Gastrocnemius medialis (tissue), 4 donors: ENCODE data around the gene VDR. TPM values are rescaled to one million over a fixed set of nuclear protein-coding genes. Genes with fewer than 3 reads are reported as not detected.

Source experiments
- ATAC-seq, 2 donors: fragments of 150-250 bp; one replicate each; pipeline ENCODE4 v1.9.1; 2016
- DNase-seq, 2 donors: peaks; one replicate each; pipeline ENCODE4 v3.0.0-alpha.2; 2019
- H3K27ac ChIP-seq, 4 donors: fragments of 200-600 bp; sonication (generic); 1 replicate in 1 of 4; 2 replicates in 3 of 4; pipeline ENCODE4 v1.5.1; 2016 to 2018; ENCODE audit warnings: mild to moderate bottlenecking in 2 of 4, moderate library complexity in 1 of 4
- H3K27me3 ChIP-seq, 3 donors: fragments of 200-600 bp; sonication (generic) in 2 of 3; 1 replicate in 1 of 3; 2 replicates in 2 of 3; pipeline versions ENCODE4 v1.5.1 to v1.6.0; 2016 to 2019; ENCODE audit warnings: mild to moderate bottlenecking in 1 of 3, moderate library complexity in 1 of 3
- H3K36me3 ChIP-seq, 2 donors: fragments of 200-600 bp; sonication (generic) in 1 of 2; one replicate each; pipeline ENCODE4 v1.5.1; 2017 to 2018
- H3K4me1 ChIP-seq, 2 donors: fragments of 200-600 bp; sonication (generic) in 1 of 2; one replicate each; pipeline ENCODE4 v1.5.1; 2016 to 2017; ENCODE audit warnings: mild to moderate bottlenecking in 2 of 2
- H3K4me3 ChIP-seq, 4 donors: fragments of 200-600 bp; sonication (generic) in 3 of 4; 1 replicate in 1 of 4; 2 replicates in 3 of 4; pipeline ENCODE4 v1.5.1; 2016 to 2019; ENCODE audit warnings: mild to moderate bottlenecking in 2 of 4
- H3K9me3 ChIP-seq, 3 donors: fragments of 200-600 bp; sonication (generic) in 2 of 3; 1 replicate in 1 of 3; 2 replicates in 2 of 3; pipeline ENCODE4 v1.5.1; 2016 to 2019
- POLR2A ChIP-seq, 2 donors: fragments of 450-650 bp; IDR thresholded peaks; one replicate each; pipeline ENCODE4 v1.6.1; 2017; ENCODE audit warnings: antibody characterized with exemption in 2 of 2, mild to moderate bottlenecking in 2 of 2, moderate library complexity in 2 of 2
- in situ Hi-C, 4 donors: fragments of 200-750 bp; cut with MboI; loops; one replicate each; pipeline versions ENCODE4 v1.15.0 to v1.8.0; 2017; ENCODE audit warnings: low sequenced_read_pairs in 4 of 4
- intact Hi-C: fragments of 100-400 bp; cut with DNase I; formaldehyde crosslinking; loops from one replicate; pipeline ENCODE4 v1.15.1; 2023; ENCODE audit warnings: low total_unique reads
- total RNA-seq, 4 donors: library from RNA; depleted of rRNA; stranded (reverse); fragments of >200 nt; gene quantifications; one replicate each; pipeline versions ENCODE4 v1.1.0 to v1.2.3, GENCODE V29; 2016
- TF ChIP-seq, protein P1 (sequence below), 5 experiments: fragments of 450-650 bp in 3 of 5; fragments of 200-600 bp in 2 of 5; sonication (generic) in 2 of 5; IDR thresholded peaks in 4 of 5; conservative IDR thresholded peaks in 1 of 5; 1 replicate in 4 of 5; 2 replicates in 1 of 5; pipeline ENCODE4 v1.5.1; 2016 to 2019; ENCODE audit warnings: antibody characterized with exemption in 5 of 5, mild to moderate bottlenecking in 3 of 5, moderate library complexity in 3 of 5

VDR gene
- total RNA-seq, 4 donors from 2014 or later, result 3.2 to 6.1 (median 4.4) TPM

DNA sequence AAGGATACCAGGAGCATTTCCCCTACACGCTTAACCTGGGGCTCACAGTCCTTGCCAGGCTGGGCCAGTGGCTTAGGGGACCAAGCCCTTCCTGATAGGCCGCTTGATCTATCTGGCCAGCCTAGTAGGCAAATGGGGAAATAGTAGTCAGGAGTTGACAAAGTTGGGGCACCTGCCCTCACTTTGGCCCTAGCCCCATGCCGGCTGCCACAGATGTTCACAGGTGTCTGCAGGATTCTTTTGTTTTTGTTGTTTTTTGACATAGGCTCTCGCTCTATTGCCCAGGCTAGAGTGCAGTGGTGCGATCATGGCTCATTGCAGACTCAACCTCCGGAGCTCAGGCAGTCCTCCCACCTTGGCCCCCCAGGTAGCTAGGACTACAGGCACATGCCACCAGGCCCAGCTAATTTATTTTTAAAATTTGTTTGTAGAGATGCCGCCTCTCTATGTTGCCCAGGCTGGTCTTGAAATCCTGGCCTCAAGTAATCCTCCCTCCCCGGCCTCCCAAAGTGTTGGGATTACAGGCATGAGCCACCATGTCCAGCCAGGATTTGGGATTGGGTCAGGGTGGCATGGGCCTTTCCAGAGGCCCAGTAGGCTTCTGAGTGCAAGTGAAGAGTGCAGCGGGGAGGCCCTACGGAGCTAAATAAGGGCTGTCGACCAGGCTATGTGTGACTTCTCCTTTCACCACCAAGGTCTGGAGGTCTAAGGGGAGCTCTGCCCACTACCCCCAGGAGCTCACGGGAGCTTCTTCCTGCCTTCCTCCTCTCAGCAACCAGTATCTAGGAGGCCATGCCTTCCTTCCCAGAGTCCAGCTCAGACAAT, 69.6 kb downstream of the VDR start:
- DNase-seq (no peak), ATAC-seq (no peak)
- Histone ChIP-seq H3K27ac (no peak overlapping the region), H3K4me3 (no peak overlapping the region), H3K27me3 (no peaks in the 10 kb centered on the region), H3K4me1 (peaks cover 20 to 28% of the 10 kb centered on the region in 2 donors), H3K9me3 (no peaks in the 10 kb centered on the region), H3K36me3 (no peaks in the 10 kb centered on the region)
- in situ Hi-C loops, result loop anchor here (5.0 to 25.0 kb wide), 6 partner anchors 48 to 123 kb away; partner anchors contain the start of gene ENDOU (in 2 of the 4)
- intact Hi-C loops, result no loop called here
- TF ChIP-seq, protein P1, sequence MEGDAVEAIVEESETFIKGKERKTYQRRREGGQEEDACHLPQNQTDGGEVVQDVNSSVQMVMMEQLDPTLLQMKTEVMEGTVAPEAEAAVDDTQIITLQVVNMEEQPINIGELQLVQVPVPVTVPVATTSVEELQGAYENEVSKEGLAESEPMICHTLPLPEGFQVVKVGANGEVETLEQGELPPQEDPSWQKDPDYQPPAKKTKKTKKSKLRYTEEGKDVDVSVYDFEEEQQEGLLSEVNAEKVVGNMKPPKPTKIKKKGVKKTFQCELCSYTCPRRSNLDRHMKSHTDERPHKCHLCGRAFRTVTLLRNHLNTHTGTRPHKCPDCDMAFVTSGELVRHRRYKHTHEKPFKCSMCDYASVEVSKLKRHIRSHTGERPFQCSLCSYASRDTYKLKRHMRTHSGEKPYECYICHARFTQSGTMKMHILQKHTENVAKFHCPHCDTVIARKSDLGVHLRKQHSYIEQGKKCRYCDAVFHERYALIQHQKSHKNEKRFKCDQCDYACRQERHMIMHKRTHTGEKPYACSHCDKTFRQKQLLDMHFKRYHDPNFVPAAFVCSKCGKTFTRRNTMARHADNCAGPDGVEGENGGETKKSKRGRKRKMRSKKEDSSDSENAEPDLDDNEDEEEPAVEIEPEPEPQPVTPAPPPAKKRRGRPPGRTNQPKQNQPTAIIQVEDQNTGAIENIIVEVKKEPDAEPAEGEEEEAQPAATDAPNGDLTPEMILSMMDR (IDR thresholded peaks at IDR 0.05 in 4 of 5, conservative IDR thresholded peaks at IDR 0.05 in 1 of 5), result no peak
- no peak for TF ChIP-seq POLR2A (IDR thresholded peaks at IDR 0.05)

DNA sequence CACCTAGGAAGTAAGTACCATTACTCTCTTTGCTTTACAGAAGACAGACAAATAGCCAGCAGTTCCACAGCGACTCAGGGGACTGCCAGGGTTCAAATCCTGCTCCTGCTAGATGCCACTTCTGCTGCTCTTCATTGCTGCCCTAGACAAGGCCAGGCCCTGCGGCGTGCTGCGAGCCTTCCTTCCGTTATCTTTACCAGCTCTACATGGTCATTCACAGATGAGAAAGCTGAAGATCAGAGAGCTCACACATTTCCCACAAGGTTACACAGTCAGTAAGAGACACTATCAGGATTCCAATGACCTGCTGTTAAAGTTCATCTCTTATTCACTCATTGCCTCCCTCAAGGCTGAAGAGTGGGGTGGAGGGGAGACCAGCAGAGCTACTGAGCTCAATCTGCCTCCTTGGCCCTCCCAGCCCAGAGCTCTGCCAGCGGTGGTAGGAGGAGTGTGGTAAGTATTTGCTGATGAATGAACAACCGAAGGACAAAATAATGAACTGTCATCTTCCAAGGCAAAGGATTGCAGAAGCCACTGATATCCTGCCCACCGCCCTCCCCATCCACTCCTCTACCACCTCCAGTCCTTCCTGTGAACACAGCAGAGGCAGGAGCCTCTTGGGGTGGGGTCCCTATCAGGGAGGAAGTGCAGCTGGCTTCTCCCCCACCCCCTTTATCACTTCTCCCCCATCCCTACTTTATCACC, 70.4 kb downstream of the VDR start:
- intact Hi-C loops (no loop called here), in situ Hi-C loops (loop anchor here in 3 of 4 donors (10.0 to 25.0 kb wide), 3 partner anchors 50 to 120 kb away; partner anchors contain the start of gene ENDOU (in 2 of the 3))
- no peak overlapping the region for H3K27ac ChIP-seq
- peaks cover 24 to 28% of the 10 kb centered on the region in 2 donors for H3K4me1 ChIP-seq
- TF ChIP-seq POLR2A (IDR thresholded peaks at IDR 0.05), result no peak
- TF ChIP-seq, protein P1 (IDR thresholded peaks at IDR 0.05 in 4 of 5, conservative IDR thresholded peaks at IDR 0.05 in 1 of 5), result no peak
- H3K4me3 ChIP-seq, result no peak overlapping the region
- DNase-seq, result no peak
- H3K9me3 ChIP-seq, result no peaks in the 10 kb centered on the region
- no peaks in the 10 kb centered on the region for H3K27me3 ChIP-seq
- ATAC-seq, result no peak
- H3K36me3 ChIP-seq, result no peaks in the 10 kb centered on the region

DNA sequence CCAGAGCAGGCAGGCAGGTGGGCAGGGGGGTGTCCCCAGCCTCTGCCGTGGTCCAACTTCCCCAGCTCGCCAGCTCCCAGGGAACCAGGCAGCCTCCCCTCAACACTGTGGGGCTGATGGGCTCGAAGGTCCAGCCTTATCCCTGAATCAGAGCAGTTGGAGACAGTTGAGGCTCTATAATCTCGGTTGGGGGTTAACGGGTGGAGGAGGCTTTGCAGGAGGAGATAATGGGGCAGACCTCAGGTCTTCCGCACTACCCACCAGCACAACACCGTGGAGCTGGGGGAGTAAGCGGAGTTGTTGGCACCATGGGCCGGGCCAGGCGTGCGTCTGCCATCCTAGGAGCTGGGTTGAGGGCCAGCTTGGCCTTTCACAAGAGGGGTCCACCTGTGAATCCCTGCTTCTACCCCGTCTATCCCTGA, 71.2 kb downstream of the VDR start:
- in situ Hi-C loops, result loop anchor here in 3 of 4 donors (10.0 to 25.0 kb wide), 3 partner anchors 49 to 119 kb away; partner anchors contain the start of gene ENDOU (in 2 of the 3)

DNA sequence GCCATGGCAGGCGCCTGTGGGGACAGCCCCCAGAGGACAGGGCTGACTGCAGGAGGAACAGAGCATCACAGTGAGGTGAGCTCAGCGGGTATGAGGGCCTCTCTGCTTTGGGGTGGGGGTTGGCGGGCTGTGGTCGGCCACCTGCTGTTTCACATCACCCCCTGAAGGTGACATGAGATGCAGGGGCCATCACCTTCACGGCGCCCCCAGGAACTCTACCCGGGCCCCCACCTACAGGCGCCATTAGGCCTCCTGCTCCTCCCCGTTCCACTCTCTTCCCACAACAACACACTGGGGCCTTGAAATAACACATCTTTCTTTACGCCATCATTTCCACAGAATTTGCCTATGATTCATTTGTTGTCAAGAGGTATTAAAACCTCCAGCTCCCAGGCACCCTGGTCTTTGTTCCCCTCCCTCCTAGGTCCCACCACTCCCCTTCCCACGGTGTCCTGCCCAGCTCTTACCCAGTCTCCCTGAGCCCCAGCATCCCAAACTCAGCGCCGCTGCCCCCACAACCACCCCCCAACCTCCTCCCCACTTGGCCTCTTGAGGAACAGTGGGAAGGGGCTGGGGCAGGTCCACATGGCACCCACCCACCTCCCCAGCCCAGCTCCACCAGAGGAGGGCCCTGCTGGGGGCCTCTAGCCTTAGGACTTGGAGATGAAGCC, 72.4 kb downstream of the VDR start:
- Histone ChIP-seq H3K9me3 (no peaks in the 10 kb centered on the region), H3K4me1 (peaks cover 22 to 37% of the 10 kb centered on the region in 2 donors), H3K27me3 (no peaks in the 10 kb centered on the region), H3K36me3 (no peaks in the 10 kb centered on the region), H3K27ac (no peak overlapping the region), H3K4me3 (no peak overlapping the region)
- intact Hi-C loops, result no loop called here
- no peak for TF ChIP-seq POLR2A (IDR thresholded peaks at IDR 0.05)
- TF ChIP-seq, protein P1 (IDR thresholded peaks at IDR 0.05 in 4 of 5, conservative IDR thresholded peaks at IDR 0.05 in 1 of 5), result no peak
- no peak for ATAC-seq
- DNase-seq, result no peak
- in situ Hi-C loops, result loop anchor here in 3 of 4 donors (10.0 to 25.0 kb wide), 3 partner anchors 48 to 118 kb away; partner anchors contain the start of gene ENDOU (in 2 of the 3)

More for the DNA sequence above, 71.2 kb downstream of the VDR start:
- TF ChIP-seq, protein P1 (IDR thresholded peaks at IDR 0.05 in 4 of 5, conservative IDR thresholded peaks at IDR 0.05 in 1 of 5), result no peak
- TF ChIP-seq POLR2A (IDR thresholded peaks at IDR 0.05), result no peak
- DNase-seq, result no peak
- H3K4me3 ChIP-seq, result no peak overlapping the region
- H3K36me3 ChIP-seq, result no peaks in the 10 kb centered on the region
- no peaks in the 10 kb centered on the region for H3K27me3 ChIP-seq
- H3K4me1 ChIP-seq, result peaks cover 24 to 29% of the 10 kb centered on the region in 2 donors
- H3K9me3 ChIP-seq, result no peaks in the 10 kb centered on the region
- intact Hi-C loops, result no loop called here
- H3K27ac ChIP-seq, result no peak overlapping the region
- ATAC-seq, result no peak
